Activated CD8-positive, alpha-beta memory T cell treated with anti-CD3 and anti-CD28 coated beads for 24 hours (primary cell): ENCODE data around the gene SENP7.
"Not testable (repeated sequence)": the region's sequence is repeated elsewhere in the genome, so short reads cannot be mapped to it uniquely, and the experiment has no call there.

Experiments
- DNase-seq: peaks from one replicate; pipeline ENCODE4 v3.0.0-alpha.2; 2020

Gene SENP7

DNA sequence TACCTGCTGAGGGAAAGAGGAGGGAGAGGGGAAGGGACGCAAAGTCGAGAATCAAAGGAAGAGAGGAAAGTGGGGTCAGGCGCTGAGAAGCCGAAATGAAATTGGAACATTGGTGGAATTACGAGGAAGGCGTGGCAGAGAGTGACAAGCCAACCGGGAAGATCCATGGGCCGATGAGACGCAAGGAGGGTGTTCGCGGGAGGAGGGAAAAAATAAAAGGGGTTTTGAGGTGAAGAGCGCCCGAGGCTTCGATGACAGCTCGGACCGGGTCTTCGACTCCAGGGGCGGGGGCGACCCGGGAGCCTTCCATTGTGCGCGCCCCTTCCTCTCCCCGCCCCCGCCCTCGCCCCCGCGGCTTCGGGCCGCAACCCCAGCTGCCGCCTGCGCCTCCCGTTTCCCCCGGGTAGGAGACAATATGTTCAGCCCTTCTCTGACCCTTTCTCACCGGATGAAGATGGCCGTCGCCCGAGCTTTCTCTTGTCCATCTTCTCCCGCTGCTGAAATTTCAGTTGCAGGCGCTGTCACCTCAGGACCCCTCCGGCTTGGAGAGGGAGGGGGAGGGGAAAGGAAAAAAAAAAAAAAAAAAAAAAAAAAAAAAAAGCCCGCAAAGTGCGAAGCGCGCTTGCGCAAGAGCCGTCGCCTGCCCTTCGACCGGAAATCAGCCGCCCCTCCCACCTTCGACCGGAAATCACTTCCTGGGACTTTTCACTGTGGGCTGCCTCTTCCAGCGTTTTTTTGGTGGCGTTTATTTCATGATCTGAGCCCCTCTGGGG lies at the start of gene SENP7:
Gene SENP7 (minus strand): TSS at position 567 of the 773 bp plus-strand sequence. CDS start 82 bp downstream, at position 485.
- peak; percentile 86 for DNase-seq

DNA sequence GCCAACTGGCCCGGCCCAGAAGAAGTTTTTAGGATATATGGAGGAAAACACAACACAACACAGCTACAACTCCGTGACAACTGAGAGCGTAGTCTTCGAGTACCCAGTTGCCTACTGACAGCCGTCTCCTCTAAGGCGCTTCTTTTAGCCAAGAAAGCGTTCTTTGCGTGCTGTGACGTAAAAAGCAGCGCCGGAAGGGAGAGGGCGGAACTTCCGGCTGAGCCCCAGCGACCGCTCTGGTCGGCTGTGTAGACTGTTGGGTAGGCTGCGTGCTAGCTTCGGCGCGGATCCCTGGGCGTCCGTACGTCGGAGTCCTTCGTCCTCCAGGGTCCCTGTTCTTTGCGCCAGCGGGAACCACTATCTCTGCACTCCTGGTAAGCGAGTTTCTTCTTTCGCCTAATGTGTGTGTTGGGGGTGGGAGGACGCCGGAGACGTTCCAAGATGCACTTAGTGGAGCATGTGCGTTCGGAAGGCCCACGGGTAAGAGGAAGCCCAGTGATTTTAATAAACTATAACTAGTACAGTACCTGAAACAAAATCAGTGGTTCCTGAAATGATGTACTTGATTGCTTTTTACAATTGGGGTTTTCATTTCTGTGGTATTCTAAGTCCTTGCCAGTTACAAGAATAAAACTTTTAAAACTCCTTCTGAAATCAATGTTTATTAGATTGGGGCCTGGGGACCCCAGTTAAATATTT lies 48.8 kb upstream of the SENP7 start, which contains the start of gene TRMT10C:
Gene TRMT10C (plus strand): TSS at position 239 of the 699 bp plus-strand sequence. CDS start 2,914 bp downstream, outside the sequence.
- DNase-seq, result peak; percentile 95

DNA sequence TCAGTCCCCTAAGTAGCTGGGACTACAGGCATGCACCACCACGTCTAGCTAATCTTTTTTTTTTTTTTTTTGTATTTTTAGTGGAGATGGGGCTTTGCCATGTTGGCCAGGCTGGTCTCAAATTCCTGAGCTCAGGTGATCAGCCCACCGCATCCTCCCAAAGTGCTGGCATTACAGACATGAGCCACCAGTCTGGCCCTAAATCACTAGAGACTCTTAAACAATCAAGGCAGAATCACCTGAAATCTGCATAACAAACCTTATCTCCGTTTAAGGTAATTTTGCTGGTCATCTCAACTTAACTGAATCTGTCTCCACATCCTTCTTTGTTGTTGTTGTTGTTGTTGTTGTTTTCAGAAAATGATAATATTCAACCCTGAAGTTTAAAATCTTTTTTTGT lies 43.1 kb upstream of the SENP7 start:
- no peak for DNase-seq

GRCh38 chr3:101553381-101553780 lies 40.4 kb upstream of the SENP7 start:
- not testable (repeated sequence) for DNase-seq

- not testable (repeated sequence) for DNase-seq
Observed at GRCh38 chr3:101551359-101552081, 38.5 kb upstream of the SENP7 start.

- no peak for DNase-seq
Observed at GRCh38 chr3:101549473-101549872, 36.5 kb upstream of the SENP7 start.

- DNase-seq, result no peak
Observed at GRCh38 chr3:101548527-101549105, 35.6 kb upstream of the SENP7 start.

DNA sequence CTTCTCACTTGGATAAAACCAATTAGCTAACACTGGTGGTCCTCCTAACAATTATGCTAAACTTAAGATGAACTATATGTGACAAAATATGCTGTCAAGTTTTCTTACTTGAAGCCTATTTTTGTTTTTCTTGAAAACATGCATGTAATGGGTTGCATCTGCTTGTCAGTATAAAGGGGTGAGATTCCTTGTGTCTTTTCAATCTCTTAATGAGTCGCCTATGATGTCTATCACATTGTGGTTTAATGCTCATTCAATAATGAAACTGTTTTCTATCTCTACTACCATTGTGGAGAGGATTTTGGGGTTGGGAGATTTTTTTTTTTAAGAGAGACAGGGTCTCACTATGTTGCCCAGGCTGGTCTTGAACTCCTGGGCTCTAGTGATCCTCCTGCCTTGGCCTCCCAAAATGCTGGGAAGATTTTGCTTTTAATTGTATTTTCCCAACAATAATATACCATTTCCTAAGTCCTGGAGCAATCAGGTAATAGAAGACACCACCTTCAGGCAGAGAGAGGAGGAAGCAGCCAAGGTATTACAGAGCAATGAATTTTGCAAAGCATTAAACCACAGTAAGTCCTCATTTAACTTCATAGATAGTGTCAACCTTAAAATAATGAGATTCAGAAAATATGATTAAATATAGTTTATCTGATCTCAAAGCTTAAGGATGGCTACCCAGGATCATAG lies 31.3 kb upstream of the SENP7 start:
- no peak for DNase-seq

DNA sequence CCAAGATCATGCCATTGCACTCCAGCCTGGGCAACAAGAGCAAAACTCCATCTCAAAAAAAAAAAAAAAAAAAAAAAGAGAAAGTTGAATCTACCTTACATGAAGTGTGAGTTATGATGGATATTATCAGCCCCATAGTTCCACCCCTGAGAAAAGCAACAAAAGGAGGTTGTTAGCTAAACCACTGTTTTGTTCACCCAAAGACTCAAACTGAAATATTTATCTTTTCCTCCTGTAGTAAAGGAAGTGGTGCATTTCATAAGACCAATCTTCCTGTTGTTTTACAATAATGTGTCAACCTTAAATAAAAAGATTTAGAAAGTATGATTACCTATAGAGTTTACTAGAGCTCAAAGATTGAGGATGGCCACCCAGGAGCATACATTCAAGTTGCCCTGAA lies 29.9 kb upstream of the SENP7 start:
- DNase-seq, result no peak

GRCh38 chr3:101536955-101537354 lies 23.9 kb upstream of the SENP7 start:
- not testable (repeated sequence) for DNase-seq

GRCh38 chr3:101536266-101536665 lies 23.3 kb upstream of the SENP7 start:
- DNase-seq, result no peak

GRCh38 chr3:101535221-101535620 lies 22.2 kb upstream of the SENP7 start:
- DNase-seq, result no peak

GRCh38 chr3:101533603-101533968 lies 20.6 kb upstream of the SENP7 start:
- DNase-seq, result no peak

- no peak for DNase-seq
Observed at GRCh38 chr3:101532783-101533602, 20.0 kb upstream of the SENP7 start.

DNA sequence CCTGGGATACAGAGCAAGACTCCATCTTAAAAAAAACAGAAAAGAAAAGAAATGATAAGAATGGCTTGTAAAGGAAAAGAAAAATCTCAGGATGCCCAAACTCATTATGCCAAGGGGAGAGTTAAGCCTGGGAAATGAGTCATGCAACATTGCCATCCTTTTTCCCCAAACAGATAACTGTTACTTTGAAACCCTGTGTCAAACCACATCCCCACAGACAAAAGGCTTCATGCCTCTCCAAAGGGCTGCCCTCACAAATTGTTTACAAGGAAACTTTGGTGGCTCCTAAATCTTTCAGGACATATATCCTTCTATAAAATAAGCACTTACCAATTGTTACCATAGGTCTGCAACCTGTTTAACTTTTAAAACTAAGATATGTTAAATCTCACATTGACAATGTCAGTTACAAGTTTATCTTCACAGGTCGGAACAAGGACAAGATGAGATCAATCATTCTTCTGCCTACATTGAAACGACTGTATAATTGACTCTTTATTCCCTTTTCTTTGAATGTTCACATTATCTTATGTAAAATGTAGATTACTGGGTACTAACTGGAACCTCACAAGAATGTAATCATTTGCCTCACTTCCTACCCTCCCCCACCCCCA lies 18.6 kb upstream of the SENP7 start:
- no peak for DNase-seq

DNA sequence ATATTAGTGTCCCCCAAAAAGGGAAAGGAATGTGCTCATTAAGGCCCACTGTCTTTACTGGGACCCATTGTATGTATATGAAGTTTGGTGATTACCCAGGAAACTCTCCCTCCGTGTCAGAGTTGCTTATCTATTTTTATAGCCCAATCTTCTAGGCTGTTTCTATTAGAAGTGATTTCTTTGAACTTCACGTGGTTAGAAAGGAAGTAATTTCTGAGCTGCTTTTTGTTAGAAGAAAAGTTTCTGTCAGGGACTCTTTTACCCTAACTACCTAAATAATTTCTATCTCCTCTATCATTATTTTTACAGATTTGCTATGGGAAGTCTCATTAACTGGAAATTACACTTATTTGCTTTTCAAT lies 17.7 kb upstream of the SENP7 start:
- DNase-seq, result no peak

GRCh38 chr3:101529816-101530685 lies 17.0 kb upstream of the SENP7 start:
- DNase-seq, result no peak

- no peak for DNase-seq
Observed at GRCh38 chr3:101527906-101528305, 14.9 kb upstream of the SENP7 start.

DNA sequence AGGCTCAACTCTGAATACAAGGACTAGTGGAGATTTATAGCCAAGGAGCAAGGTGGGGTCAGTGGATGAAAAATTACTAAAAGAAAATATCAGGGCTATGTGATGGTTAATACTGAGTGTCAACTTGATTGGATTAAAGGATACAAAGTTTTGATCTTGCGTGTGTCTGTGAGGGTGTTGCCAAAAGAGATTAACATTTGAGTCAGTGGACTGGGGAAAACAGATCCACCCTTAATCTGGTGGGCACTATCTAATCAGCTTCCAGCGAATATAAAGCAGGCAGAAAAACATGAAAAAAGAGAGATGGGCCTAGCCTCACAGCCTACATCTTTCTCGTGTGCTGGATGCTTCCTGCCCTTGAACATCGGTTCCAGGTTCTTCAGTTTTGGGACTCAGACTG lies 14.4 kb upstream of the SENP7 start:
- no peak for DNase-seq

DNA sequence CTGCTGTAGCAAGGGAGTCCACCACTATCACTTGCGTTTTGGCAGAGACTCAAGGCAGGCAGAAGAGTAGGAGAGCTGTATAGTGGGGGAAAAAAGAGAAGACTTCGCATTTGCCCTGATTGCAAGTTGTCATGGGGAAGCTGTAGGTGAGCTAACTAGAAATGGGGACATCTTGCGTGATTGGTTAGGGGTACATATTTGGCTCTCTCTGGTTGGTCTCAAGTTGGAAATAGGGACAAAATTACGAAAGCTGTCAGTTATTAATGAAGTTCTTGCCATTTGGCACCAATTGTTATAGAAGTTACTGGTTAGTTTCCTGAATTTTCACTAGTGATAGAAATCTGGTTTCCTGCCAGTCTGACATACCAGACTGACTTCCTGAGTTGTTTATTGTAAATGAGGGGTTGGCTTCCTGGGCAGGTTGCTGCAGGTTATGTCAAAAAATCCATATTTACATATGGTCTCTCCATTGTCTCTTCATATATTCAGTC lies 8.2 kb upstream of the SENP7 start:
- no peak for DNase-seq
